Rectal smooth muscle tissue (tissue), 1 donor: Measurements from ENCODE around the gene SFI1.

Experiments used
- H3K27ac ChIP-seq: one replicate; pipeline ENCODE4 v1.7.0; 2013; ENCODE audit warnings: low read depth, low read length, inconsistent platforms
- H3K27me3 ChIP-seq: one replicate; pipeline ENCODE4 v1.7.0; 2013; ENCODE audit warnings: low read length; ENCODE audit not compliant: control insufficient read depth, insufficient read depth
- H3K36me3 ChIP-seq: one replicate; pipeline ENCODE4 v1.7.0; 2013; ENCODE audit warnings: low read length; ENCODE audit not compliant: control insufficient read depth, insufficient read depth
- H3K4me1 ChIP-seq: one replicate; pipeline ENCODE4 v1.7.0; 2013; ENCODE audit warnings: low read length; ENCODE audit not compliant: control insufficient read depth, insufficient read depth
- H3K4me3 ChIP-seq: one replicate; pipeline ENCODE4 v1.7.0; 2013; ENCODE audit warnings: low read length
- H3K9ac ChIP-seq: one replicate; pipeline ENCODE4 v1.7.0; 2013; ENCODE audit warnings: low read length

SFI1 gene

DNA sequence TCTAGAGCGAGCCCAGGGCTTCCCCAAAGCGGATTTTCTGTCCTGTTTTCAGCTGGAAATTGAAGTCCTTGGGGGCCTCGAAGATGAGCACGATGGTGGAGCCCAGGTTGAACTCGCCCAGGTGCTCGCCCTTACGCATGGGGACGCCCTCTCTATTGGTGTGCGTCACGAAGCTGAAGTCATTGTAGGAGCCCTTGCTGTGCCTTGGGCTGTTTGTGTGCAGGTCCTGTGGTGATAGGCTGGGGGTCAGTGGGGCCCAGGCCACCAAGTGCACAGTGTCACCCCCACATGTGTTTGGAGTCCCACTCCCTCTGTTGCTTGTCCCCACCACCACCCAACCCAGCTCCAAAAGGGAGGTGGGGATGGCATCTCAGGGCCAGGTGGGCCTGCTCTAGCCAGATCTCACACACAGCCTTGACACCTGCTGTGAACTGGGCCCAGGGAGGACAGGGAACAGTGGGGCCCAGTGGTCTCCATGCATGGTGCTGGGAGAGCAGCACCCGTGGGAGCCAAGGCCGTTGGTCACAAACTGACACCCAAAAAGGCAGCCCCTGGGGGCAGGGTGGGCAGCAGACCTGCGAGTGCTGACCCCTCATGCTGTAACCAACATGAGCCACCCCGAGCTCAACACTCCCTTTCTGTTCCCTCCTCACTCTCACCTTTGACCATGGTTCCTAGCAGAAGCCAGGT is 123.4 kb downstream of the SFI1 start:
- no peak overlapping the region for H3K4me3 ChIP-seq
- H3K36me3 ChIP-seq, result peaks cover 34% of the 10 kb centered on the region
- H3K9ac ChIP-seq, result no peak overlapping the region
- H3K27me3 ChIP-seq, result no peaks in the 10 kb centered on the region
- H3K4me1 ChIP-seq, result peaks cover under 1% of the 10 kb centered on the region
- no peak overlapping the region for H3K27ac ChIP-seq

DNA sequence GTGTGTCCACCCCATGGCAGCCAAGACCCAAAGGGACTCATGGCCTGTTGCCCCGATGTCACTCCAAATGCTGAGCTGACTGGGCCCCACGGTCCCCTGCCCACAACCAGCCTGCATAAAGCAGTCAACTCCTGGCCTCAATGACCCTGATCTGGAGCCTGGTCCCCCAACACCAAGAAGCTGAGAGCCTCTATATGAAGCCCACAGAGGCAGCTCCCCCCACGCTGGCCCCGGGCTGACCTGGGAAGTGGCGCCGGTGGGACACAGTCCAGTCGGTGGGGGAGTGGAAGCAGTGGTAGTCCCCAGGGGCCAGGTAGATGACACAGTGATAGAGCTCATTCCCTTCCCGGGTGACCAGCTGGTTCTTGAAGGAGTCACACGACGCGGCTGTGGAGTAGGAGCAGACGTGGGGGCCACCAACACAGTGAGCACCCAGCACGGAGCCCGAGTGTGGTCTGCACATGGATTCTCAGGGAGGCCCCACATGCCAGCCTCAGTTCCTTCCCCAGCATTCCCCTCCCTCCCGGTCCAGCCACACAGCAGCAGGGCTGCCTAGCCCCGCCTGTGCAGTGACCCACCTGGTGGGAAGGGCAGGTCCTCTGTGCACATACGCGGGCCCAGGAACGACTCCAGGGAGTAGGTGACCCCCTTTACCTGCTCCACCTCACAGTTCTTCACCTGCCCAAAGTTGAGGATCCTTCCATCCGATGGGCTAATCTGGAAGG is 124.6 kb downstream of the SFI1 start:
- Histone ChIP-seq H3K27me3 (no peaks in the 10 kb centered on the region), H3K27ac (no peak overlapping the region), H3K9ac (no peak overlapping the region), H3K36me3 (peaks cover 32% of the 10 kb centered on the region), H3K4me1 (peaks cover 11% of the 10 kb centered on the region), H3K4me3 (no peak overlapping the region)

DNA sequence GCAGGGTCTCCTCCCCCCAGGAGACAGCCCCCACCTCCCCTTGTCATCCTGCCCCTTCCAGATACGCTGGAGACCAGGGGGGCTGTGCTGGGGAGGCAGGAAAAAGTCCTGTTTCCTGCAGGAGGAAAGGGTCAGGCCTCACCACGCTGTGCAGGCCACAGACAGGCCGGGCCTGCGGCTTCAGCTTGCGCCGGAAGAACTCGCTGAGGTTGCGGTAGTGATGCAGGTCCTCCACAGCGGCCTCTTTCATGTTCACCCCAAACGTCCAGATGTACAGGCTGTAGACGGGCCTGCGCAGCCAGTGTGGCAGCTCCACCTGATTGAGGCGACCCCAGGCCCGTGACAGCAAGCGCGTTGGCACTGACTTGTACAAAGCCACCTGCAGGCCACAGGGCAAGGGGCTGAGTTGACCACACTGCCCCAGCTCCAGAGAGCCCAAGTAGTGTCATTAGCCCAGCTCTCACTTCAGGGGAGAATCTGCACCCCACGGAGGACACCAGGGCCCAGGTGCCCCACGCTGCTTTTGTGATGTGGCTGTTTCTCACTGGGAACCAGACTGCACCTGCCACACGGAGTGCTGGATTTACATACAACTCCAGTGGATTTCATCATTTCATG is 125.3 kb downstream of the SFI1 start:
- no peak overlapping the region for H3K27ac ChIP-seq
- peaks cover 18% of the 10 kb centered on the region for H3K4me1 ChIP-seq
- H3K4me3 ChIP-seq, result no peak overlapping the region
- no peaks in the 10 kb centered on the region for H3K27me3 ChIP-seq
- H3K36me3 ChIP-seq, result peaks cover 32% of the 10 kb centered on the region
- H3K9ac ChIP-seq, result no peak overlapping the region

- H3K27ac ChIP-seq, result no peak overlapping the region
- H3K36me3 ChIP-seq, result peaks cover 30% of the 10 kb centered on the region
- peaks cover 20% of the 10 kb centered on the region for H3K4me1 ChIP-seq
- H3K9ac ChIP-seq, result no peak overlapping the region
- H3K27me3 ChIP-seq, result no peaks in the 10 kb centered on the region
- no peak overlapping the region for H3K4me3 ChIP-seq
These were observed 126.6 kb downstream of the SFI1 start for GRCh38 chr22:31622980-31623379.

DNA sequence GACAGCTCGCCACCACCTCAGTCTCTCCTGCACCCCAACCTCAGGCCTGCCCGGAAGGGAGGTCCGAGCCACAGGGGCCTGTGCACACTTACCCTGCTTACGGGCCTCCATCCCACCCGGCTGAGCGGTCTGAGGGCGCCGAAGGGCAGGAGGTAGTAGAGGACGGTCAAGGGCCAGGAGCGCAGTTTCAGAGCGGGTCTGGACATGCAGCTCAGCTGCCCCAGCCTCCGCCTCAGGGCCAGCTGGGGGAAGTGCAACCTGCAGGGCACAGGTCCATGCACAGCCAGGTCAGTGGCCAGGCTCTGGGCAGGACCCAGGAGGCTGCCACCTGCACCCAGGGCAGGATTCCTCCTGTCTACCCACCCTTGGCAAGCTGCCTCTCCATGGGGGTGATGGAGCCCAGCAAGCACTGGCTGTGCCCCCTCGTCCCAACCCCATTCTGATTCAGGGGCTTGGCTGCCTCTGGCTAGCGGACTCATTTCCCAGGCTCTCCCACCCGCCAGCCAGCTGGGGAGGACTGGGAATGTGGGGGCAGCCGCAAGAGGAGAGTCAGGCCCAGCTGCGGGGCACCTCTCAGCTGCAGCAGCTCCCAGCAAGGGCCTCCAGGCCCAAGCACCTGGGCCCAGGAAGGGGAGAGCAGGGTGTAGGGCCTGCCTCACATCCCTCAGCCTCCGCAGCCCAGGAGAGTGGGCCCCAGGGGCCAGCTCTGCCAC is 127.4 kb downstream of the SFI1 start:
- H3K36me3 ChIP-seq, result peaks cover 28% of the 10 kb centered on the region
- no peaks in the 10 kb centered on the region for H3K27me3 ChIP-seq
- H3K9ac ChIP-seq, result no peak overlapping the region
- peaks cover 20% of the 10 kb centered on the region for H3K4me1 ChIP-seq
- no peak overlapping the region for H3K4me3 ChIP-seq
- no peak overlapping the region for H3K27ac ChIP-seq

DNA sequence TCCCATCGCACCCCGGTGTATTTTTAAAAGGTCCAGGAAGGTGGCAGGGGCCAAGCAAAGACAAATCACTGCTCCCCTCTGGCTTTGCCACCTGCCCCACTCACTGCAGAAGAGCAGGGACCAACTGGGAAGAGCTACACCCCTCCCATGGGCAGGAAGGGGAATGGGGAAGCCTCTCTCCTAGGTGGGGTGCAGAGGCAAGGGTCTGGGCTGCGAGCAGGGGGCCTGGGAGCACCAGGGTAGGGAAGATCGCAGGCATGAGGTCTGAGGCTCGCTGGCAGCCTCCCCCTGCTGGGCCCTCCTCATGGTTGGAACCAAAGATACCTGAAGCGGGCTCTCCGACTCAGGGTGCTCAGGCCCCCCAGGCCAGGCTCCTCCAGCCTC is 128.9 kb downstream of the SFI1 start:
- H3K4me3 ChIP-seq, result peak overlapping the region; percentile 0
- H3K27ac ChIP-seq, result peak overlapping the region; percentile 51
- peaks cover 20% of the 10 kb centered on the region for H3K4me1 ChIP-seq
- peaks cover 13% of the 10 kb centered on the region for H3K36me3 ChIP-seq
- H3K27me3 ChIP-seq, result no peaks in the 10 kb centered on the region
- no peak overlapping the region for H3K9ac ChIP-seq

DNA sequence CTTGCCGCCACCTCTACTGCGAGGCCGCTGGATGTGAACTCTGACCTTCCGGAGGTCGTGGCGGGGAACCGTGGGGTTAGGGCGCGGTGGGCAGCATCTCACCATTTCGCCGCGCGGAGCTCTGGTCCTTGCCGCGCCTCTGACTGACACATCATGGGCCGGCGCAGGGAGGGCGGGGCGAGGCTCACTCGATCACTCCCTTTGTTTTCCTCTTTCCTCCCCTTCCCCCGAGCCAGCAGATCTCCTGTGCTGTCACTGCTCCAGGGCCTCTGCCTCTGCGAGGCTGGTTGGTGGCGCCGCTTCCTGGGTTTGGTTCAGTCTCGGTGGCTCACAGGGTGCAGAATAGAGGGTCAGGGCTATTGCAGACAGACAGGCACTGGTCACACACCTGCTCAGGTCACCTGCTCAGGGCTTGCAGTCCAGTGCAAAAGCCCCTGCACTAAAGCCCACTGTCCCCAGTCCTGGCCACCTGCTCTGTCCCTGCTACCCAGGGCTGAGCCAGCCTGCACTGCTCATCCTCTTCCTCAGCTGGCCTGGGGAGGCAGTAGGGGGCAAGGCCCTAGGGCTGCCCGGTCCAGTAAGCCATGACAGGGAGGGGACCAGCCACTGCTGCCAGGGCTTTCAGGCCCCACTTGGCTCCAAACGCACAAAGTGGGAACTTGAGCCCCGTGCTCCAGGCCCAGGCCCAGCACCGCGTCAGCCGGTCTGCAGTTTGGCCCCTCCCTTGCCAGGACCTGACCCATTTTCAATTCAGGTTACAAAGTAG is 129.5 kb downstream of the SFI1 start:
- H3K9ac ChIP-seq, result no peak overlapping the region
- peak overlapping the region; percentile 12 for H3K4me3 ChIP-seq
- peaks cover 20% of the 10 kb centered on the region for H3K4me1 ChIP-seq
- H3K36me3 ChIP-seq, result peaks cover 8% of the 10 kb centered on the region
- peak overlapping the region; percentile 65 for H3K27ac ChIP-seq
- H3K27me3 ChIP-seq, result no peaks in the 10 kb centered on the region

DNA sequence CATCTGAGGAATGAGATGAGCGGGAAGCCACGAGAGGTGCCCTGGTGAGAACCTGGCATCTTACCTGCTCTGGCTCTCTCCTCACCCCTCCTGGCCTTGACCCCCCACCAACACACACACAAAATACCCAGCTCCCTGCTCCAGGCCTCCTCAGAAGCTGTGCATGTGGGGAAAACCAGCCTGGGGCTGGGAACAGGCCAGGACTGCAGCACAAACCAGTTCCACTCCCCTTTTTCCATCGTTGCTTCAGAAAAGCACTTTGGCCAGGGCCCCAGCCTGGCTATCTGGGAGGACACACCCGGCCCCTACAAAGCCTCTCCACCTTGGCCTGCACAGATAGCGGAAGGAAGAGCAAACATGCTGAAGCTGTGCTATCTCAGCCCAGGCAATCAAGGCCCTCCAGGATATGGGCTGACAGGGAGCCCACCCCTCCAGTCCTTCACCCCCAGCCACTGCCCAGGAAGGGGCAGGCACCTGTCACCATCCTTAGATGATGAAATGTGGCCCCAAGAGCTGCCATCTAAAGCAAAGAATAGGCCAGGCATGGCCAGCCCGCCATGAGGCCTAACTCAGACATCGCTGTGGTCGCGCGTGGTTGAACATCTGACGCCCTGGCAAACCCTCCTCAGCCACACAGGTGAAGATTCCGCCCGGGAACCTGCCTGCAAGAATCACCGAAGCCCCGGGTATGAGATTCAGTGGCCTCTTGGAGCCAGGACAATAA is 130.3 kb downstream of the SFI1 start:
- no peaks in the 10 kb centered on the region for H3K27me3 ChIP-seq
- H3K36me3 ChIP-seq, result peaks cover 1% of the 10 kb centered on the region
- no peak overlapping the region for H3K9ac ChIP-seq
- H3K4me1 ChIP-seq, result peaks cover 25% of the 10 kb centered on the region
- H3K4me3 ChIP-seq, result peak overlapping the region; percentile 12
- peak overlapping the region; percentile 65 for H3K27ac ChIP-seq

GRCh38 chr22:31627223-31627731 is 130.9 kb downstream of the SFI1 start:
- peaks cover 25% of the 10 kb centered on the region for H3K4me1 ChIP-seq
- H3K27me3 ChIP-seq, result no peaks in the 10 kb centered on the region
- peak overlapping the region; percentile 65 for H3K27ac ChIP-seq
- H3K4me3 ChIP-seq, result no peak overlapping the region
- H3K36me3 ChIP-seq, result no peaks in the 10 kb centered on the region
- H3K9ac ChIP-seq, result no peak overlapping the region

- Histone ChIP-seq H3K9ac (no peak overlapping the region), H3K27me3 (no peaks in the 10 kb centered on the region), H3K27ac (no peak overlapping the region), H3K4me1 (peaks cover 25% of the 10 kb centered on the region), H3K4me3 (no peak overlapping the region), H3K36me3 (no peaks in the 10 kb centered on the region)
These were observed 132.0 kb downstream of the SFI1 start for GRCh38 chr22:31628362-31628761.

- no peak overlapping the region for H3K9ac ChIP-seq
- no peak overlapping the region for H3K27ac ChIP-seq
- no peaks in the 10 kb centered on the region for H3K36me3 ChIP-seq
- H3K4me3 ChIP-seq, result peak overlapping the region; percentile 73
- H3K27me3 ChIP-seq, result no peaks in the 10 kb centered on the region
- H3K4me1 ChIP-seq, result peaks cover 25% of the 10 kb centered on the region
These were observed 132.8 kb downstream of the SFI1 start for GRCh38 chr22:31628969-31629708.
